Keratinocyte (primary cell): ENCODE data around the gene CFAP20. TPM values are rescaled to one million over a fixed set of nuclear protein-coding genes. Genes with fewer than 3 reads are reported as not detected.

ENCODE experiments used
- DNase-seq: peaks from one replicate; pipeline ENCODE4 v3.0.0-alpha.2; 2011; ENCODE audit warnings: low read depth, missing footprints, low spot score
- FAIRE-seq: peaks from 2 replicates; lab custom pipeline; 2011; peaks lifted over from hg19 to GRCh38; lab: Jason Lieb, UNC
- H2AFZ ChIP-seq: 2 replicates; pipeline ENCODE4 v1.6.0; 2012; ENCODE audit warnings: low read length, control low read depth, inconsistent platforms; ENCODE audit not compliant: control insufficient read depth
- H3K27ac ChIP-seq: 2 replicates; pipeline ENCODE4 v1.5.1; 2011; ENCODE audit warnings: low read length; ENCODE audit not compliant: control insufficient read depth, insufficient read depth
- H3K27me3 ChIP-seq: 3 replicates; pipeline ENCODE4 v1.6.0; 2011; ENCODE audit warnings: low read length; ENCODE audit not compliant: control insufficient read depth, insufficient read depth; ENCODE audit errors: extremely low read depth
- H3K36me3 ChIP-seq, 2 experiments: 2 replicates in 1 of 2; 3 replicates in 1 of 2; pipeline ENCODE4 v1.5.1; 2011; ENCODE audit warnings: low read length in 2 of 2, mild to moderate bottlenecking in 1 of 2; ENCODE audit not compliant: control insufficient read depth in 2 of 2, insufficient read depth in 2 of 2; ENCODE audit errors: extremely low read depth in 1 of 2
- H3K4me1 ChIP-seq: 3 replicates; pipeline ENCODE4 v1.5.1; 2011; ENCODE audit warnings: low read length; ENCODE audit not compliant: control insufficient read depth, insufficient read depth; ENCODE audit errors: extremely low read depth
- H3K4me2 ChIP-seq: 3 replicates; pipeline ENCODE4 v1.6.0; 2011; ENCODE audit warnings: low read depth, low read length; ENCODE audit not compliant: control insufficient read depth, insufficient read depth; ENCODE audit errors: extremely low read depth
- H3K4me3 ChIP-seq, 3 experiments: fragments of 200-600 bp in 1 of 3; sonication (generic) in 1 of 3; 2 replicates in 2 of 3; 3 replicates in 1 of 3; pipeline ENCODE4 v1.5.1; 2011 to 2016; ENCODE audit warnings: low read length in 3 of 3, mild to moderate bottlenecking in 3 of 3, control low read depth in 2 of 3, inconsistent platforms in 1 of 3, low read depth in 1 of 3, mixed read lengths in 1 of 3, mixed run types in 1 of 3, moderate library complexity in 1 of 3; ENCODE audit not compliant: control insufficient read depth in 2 of 3, insufficient read depth in 2 of 3; ENCODE audit errors: extremely low read depth in 1 of 3
- H3K79me2 ChIP-seq: 2 replicates; pipeline ENCODE4 v1.6.0; 2012; ENCODE audit warnings: low read length; ENCODE audit not compliant: control insufficient read depth, insufficient read depth
- H3K9ac ChIP-seq: 3 replicates; pipeline ENCODE4 v1.6.0; 2011; ENCODE audit warnings: low read length; ENCODE audit not compliant: control insufficient read depth, insufficient read depth; ENCODE audit errors: extremely low read depth
- H3K9me1 ChIP-seq: 3 replicates; pipeline ENCODE4 v1.6.0; 2011; ENCODE audit warnings: low read length; ENCODE audit not compliant: control insufficient read depth, insufficient read depth; ENCODE audit errors: extremely low read depth
- H3K9me3 ChIP-seq: 2 replicates; pipeline ENCODE4 v1.5.1; 2012; ENCODE audit warnings: low read depth, low read length; ENCODE audit not compliant: control insufficient read depth
- H4K20me1 ChIP-seq: 3 replicates; pipeline ENCODE4 v1.6.0; 2011; ENCODE audit warnings: low read length; ENCODE audit not compliant: control insufficient read depth, insufficient read depth; ENCODE audit errors: extremely low read depth
- CTCF ChIP-seq, 3 experiments: IDR thresholded peaks in 1 of 3; conservative IDR thresholded peaks in 1 of 3; optimal IDR thresholded peaks in 1 of 3; 2 replicates in 2 of 3; 3 replicates in 1 of 3; pipeline versions ENCODE3 to v1.5.1; 2011; ENCODE audit warnings: low read length in 3 of 3, mild to moderate bottlenecking in 3 of 3, moderate library complexity in 2 of 3, control low read depth in 1 of 3, inconsistent platforms in 1 of 3; ENCODE audit not compliant: insufficient read depth in 2 of 3; ENCODE audit errors: extremely low read depth in 1 of 3
- EZH2 ChIP-seq: IDR thresholded peaks from one replicate; pipeline ENCODE4 v1.6.1; 2012; ENCODE audit warnings: inconsistent platforms, mild to moderate bottlenecking, low read length, moderate library complexity
- dilution Hi-C: fragments of 300-500 bp; cut with MboI; formaldehyde crosslinking; loops from one replicate; pipeline ENCODE4 v1.7.0; 2020; ENCODE audit warnings: low sequenced_read_pairs; ENCODE audit not compliant: extremely low pct_ligation_motif_present
- polyA plus RNA-seq, 5 experiments: library from polyadenylated mRNA; depleted of rRNA in 3 of 5; stranded (reverse) in 3 of 5; stranded (forward) in 1 of 5; unstranded in 1 of 5; fragments of >200 nt; gene quantifications; 1 replicate in 1 of 5; 2 replicates in 3 of 5; 3 replicates in 1 of 5; pipeline versions ENCODE4 v1.2.1 to v1.2.3, GENCODE V29; 2011 to 2012; ENCODE audit warnings: missing spikeins in 2 of 5, low read depth in 1 of 5, low replicate concordance in 1 of 5

Gene CFAP20
- polyA plus RNA-seq, 1 donor (not counting 4 experiments of a cell fraction or from before 2014, with no cell fraction given), result 52.0 TPM

- H4K20me1 ChIP-seq, result no peaks in the 10 kb centered on the region
- H2AFZ ChIP-seq, result no peak overlapping the region
- peaks cover 12 to 19% of the 10 kb centered on the region in 2 experiments for H3K36me3 ChIP-seq
- DNase-seq, result no peak
- no peaks in the 10 kb centered on the region for H3K9me3 ChIP-seq
- H3K4me2 ChIP-seq, result no peak overlapping the region
- TF ChIP-seq EZH2 (no peak), CTCF (optimal IDR thresholded peaks at IDR 0.05 in 1 of 3, IDR thresholded peaks at IDR 0.05 in 1 of 3, conservative IDR thresholded peaks at IDR 0.05 in 1 of 3; ENCODE audit: extremely low read depth in 1 of 3, insufficient read depth in 2 of 3, low read length in 3 of 3) (no peak)
- H3K79me2 ChIP-seq, result no peaks in the 10 kb centered on the region
- dilution Hi-C loops, result no loop called here
- no peaks in the 10 kb centered on the region for H3K9me1 ChIP-seq
- H3K9ac ChIP-seq, result no peak overlapping the region
- H3K4me3 ChIP-seq, result no peak overlapping the region
- H3K27me3 ChIP-seq, result no peaks in the 10 kb centered on the region
- no peaks in the 10 kb centered on the region for H3K4me1 ChIP-seq
- no peak overlapping the region for H3K27ac ChIP-seq
- no peak for FAIRE-seq
Observed at GRCh38 chr16:58157951-58158540, 28.9 kb upstream of the CFAP20 start.

- Histone ChIP-seq H3K27ac (no peak overlapping the region), H3K4me3 (no peak overlapping the region), H3K9me3 (no peaks in the 10 kb centered on the region), H3K4me1 (no peaks in the 10 kb centered on the region), H3K27me3 (no peaks in the 10 kb centered on the region), H3K9ac (no peak overlapping the region), H3K79me2 (no peaks in the 10 kb centered on the region), H3K9me1 (no peaks in the 10 kb centered on the region), H4K20me1 (no peaks in the 10 kb centered on the region), H3K36me3 (peaks cover 9 to 13% of the 10 kb centered on the region in 2 experiments), H2AFZ (no peak overlapping the region), H3K4me2 (no peak overlapping the region)
- TF ChIP-seq CTCF (optimal IDR thresholded peaks at IDR 0.05 in 1 of 3, IDR thresholded peaks at IDR 0.05 in 1 of 3, conservative IDR thresholded peaks at IDR 0.05 in 1 of 3; ENCODE audit: extremely low read depth in 1 of 3, insufficient read depth in 2 of 3, low read length in 3 of 3), result no peak
- no peak for TF ChIP-seq EZH2
- FAIRE-seq (no peak), DNase-seq (no peak)
- dilution Hi-C loops, result no loop called here
Observed at GRCh38 chr16:58157239-58157638, 28.1 kb upstream of the CFAP20 start.
